Measurements from ENCODE around the gene OSBPL6. TPM values are rescaled to one million over a fixed set of nuclear protein-coding genes. Genes with fewer than 3 reads are reported as not detected.
"Not testable (repeated sequence)": the region's sequence is repeated elsewhere in the genome, so short reads cannot be mapped to it uniquely, and the experiment has no call there.

Gene OSBPL6
- total RNA-seq, 1 experiment from 2014 or later: 4.5 TPM

DNA sequence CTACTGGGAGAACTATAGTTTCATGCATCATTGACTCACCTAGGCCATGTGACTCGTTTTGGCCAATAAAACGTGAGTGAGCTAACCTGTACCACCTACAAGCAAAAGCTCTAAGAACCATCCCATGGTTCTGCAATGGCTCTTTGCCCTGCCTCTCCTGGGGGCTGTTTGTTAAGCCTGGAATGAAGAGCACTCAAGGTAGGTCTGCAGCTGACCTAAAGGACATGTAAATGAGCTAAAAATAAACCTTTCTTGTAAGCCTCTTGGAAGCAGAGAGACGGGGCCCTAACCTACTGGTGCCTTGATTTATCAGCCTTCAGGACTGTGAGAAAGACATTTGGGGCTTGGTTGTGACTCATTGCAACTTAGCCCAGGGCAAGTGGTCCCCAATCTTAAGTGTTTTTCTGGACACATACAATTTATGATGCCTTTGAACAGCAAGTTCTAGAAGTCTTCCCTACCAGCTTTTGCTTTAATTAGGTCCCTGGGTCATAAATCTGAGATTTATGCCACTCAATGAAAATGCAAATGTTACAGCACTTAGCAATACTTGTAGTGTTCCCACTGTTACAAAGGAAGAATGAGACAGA, 107.4 kb downstream of the OSBPL6 start:
- DNase-seq (ENCODE audit: low read depth): no peak

DNA sequence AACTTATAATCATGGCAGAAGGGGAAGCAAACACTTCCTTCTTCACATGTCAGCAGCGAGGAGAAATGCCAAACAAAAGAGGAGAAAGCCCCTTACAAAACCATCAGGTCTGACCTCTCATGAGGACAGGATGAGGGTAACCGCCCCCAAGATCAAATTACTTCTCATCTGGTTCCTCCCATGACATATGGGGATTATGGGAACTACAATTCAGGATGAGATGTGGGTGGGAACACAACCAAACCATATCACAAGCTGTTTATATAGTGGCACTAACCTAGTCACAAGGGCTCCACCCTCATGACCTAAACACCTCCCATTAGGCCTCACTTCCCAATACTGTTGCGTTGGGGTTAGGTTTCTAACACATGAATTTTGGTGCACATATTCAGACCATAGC, 110.0 kb downstream of the OSBPL6 start:
- DNase-seq (ENCODE audit: low read depth): no peak

DNA sequence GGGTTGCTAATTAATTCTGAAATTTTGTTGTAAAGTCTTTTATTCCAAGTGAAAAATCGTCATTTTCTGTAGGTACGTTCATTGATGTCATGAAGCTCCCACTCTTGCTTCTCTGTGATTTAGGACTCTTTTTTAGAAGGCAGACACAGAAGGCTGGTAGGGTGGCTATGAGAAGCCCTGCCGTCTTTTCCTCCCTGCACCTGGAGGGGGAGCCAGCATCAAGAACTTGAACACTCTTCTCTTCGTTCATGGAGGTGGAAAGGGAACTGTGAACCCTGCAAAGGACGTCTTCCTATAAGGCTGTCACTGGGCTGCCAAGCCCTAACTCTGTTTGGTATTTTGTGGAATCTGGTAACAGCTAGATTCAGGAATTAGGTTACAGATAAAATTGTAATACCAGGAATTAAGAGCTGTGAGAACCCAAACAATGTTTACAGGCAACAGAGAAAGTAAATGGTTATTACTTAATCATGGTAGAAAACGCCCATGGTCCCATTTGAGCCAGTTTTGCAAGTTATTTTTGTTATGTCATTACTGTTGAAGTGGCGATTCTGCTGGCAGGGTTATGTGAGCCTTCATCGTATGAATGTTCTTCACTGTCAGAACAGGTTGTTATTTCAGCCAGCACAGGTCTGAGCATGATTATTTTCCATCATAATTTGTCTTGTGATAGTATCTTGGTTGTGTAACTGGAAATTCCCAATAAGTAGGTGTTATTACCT, 112.2 kb downstream of the OSBPL6 start:
- DNase-seq (ENCODE audit: low read depth): peak; percentile 45

DNA sequence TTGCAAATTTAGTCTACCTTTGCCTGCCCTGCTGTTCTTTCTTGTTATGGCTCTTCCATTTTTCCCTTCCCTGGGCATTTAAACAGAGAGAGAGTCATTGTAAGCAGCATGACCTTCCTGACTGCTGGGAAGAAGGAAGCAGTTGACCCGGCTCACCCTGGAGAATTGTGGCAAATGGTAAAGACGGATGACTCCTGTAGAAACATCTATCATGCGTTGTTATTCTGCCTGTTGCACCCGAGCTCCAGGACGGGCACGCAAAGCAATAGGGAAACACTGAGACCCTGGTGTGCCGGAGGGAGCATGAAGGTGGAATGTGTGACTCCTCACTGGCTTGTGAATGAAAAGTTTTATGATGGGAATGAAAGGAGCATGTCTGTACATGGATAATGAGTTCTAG, 113.3 kb downstream of the OSBPL6 start:
- DNase-seq (ENCODE audit: low read depth): no peak

DNA sequence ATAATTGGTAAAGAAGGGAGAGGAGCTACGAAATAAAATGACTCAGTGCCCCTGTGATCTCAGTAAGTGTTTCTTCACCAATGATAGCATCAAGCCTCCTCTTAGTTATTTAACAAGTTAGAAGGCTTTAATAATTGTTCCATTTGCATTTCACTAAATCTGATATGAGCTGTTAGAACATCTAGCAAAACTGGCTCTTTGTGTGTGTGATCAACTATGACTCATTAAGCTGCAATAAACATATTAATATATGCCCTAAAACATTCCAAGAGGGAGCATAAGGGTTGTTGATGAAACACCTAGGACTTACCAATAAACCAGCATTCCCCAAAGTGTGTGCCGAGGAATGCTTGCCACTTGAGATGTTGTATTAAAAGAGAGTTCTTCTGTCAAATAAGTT, 115.2 kb downstream of the OSBPL6 start:
- no peak for DNase-seq (ENCODE audit: low read depth)

DNA sequence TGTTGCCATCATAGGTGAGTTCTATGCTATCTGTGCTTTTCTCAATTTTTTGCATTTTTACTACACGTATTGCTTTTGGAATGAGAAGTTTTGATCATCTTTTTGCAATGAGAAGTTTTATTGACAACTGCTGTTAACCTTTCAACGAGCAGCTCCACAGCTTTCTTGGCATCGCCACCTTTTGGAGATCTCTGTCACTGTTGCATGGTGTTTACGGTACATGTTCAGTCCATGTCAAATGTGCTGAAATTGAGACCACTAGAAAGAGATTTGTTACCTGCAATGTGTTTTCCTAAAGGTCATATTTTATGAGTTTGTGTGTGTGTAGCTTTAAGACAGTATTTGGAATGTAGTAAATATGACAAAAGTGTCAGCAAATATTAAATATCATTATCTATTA, 120.8 kb downstream of the OSBPL6 start:
- DNase-seq (ENCODE audit: low read depth): no peak

DNA sequence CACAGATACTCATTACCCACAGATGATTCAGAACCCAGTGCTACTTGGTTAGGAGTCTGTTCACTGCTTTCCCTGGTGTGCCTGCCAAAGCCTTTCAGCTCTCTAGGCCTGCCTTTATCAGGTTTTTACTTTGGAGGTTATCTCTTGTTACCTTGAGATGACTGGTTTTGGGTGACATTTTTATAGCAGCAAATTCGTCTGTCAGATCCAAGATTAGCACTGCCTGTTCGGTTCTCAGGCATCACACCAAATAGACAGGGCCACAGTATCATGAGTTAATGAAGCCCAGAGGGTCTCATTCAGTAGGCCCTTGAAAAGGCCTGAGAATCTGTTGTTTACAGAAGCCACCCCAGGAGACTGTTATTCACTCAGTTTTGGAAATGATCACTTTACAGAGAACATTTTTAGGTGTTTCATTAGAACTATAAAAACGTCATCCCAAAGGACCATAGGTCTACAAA, 121.2 kb downstream of the OSBPL6 start:
- DNase-seq (ENCODE audit: low read depth): no peak

DNA sequence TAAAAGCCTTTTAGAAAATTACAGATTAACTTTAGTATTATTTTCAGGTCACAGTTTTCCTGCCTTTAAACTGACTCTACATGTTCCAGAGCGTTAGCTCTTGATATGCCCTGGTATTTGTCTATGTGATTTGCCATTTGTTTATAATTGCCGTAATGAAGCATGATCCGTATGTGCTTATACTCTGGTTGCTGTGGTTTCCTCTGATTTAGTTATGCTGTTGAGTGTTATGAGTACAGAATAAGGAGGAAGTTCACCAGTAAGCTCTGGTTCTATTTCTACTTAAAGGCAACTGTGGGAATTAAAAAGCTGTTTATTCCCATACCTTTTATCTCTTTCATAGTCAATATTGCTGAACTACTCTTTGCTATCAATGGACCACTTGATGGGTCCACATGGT, 123.5 kb downstream of the OSBPL6 start:
- no peak for DNase-seq (ENCODE audit: low read depth)

DNA sequence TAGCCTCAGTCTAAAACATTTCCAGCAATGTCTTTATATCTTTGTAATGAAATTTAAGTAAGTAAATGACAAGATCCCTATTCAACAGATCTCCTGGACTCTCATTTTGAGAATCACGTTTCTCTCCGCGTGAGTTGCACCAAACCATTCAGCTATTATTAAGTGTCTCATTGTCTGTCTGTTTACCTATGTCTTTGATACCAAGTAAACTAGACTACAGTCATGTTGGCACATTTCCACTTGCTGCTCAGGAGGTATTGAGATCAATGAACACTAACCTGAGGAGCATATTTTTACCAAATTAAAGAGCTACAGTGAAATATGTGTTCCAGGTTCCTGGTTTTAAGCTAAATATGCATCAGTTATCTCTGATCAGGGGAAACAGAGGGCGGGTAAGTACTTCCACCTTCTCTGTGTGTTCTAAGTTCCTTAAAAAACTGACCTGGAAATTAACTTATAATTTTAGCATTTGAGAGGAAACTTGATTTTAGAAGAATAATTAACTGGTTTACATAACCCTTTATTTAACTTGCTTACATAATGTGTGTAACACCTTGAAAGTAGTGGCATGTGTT, 125.8 kb downstream of the OSBPL6 start:
- no peak for DNase-seq (ENCODE audit: low read depth)

DNA sequence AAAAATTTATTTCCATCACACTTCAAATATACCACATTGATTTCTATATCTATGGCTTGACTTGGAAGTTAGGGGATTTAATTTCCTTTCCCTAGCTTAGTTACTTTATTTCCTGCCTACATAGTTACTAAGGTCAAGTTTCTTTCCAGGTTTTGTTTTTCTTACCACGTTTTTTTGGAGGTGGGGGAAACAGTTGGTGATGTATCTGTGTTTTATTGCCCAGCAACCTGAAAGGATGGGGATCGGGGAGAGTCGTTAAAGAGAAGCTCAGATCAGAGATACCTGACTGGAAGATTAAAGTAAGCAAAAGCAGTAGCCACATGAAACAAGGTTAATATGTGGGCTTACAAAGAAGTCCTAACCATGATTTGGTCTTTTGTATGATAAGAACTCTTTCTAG, 127.8 kb downstream of the OSBPL6 start:
- DNase-seq (ENCODE audit: low read depth): no peak

DNA sequence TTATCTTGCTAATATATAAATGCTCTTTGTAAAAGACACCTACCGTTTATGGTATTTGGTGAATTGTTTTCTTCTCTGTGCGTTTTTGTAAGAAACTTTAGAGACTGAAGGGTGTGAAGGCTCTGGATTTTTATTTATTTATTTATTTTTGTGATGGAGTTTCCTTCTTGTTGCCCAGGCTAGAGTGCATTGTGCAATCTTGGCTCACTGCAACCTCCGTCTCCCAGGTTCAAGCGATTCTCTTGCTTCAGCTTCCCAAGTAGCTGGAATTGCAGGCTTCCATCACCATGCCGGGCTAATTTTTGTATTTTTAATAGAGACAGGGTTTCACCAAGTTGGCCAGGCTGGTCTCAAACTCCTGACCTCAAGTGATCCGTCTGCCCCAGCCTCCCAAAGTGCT, 129.0 kb downstream of the OSBPL6 start:
- DNase-seq (ENCODE audit: low read depth): not testable (repeated sequence)

DNA sequence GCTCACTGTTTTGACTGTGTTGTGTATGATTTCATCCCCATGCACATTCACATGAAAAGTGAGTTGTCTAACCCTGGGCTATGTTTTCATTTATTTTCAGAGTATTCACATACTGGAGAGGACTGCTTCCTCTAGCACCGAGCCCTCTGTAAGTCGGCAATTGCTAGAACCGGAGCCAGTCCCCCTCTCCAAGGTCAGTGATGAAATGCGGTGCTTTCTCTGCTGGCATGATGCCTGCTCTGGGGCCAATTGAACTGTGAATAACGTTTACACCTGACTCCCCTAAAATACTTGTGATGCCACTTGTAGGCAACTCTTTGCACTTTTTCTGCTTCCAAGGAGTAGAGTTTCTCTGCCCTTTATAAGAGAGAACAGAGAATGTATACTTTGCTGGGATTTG, 129.8 kb downstream of the OSBPL6 start:
- no peak for DNase-seq (ENCODE audit: low read depth)

DNA sequence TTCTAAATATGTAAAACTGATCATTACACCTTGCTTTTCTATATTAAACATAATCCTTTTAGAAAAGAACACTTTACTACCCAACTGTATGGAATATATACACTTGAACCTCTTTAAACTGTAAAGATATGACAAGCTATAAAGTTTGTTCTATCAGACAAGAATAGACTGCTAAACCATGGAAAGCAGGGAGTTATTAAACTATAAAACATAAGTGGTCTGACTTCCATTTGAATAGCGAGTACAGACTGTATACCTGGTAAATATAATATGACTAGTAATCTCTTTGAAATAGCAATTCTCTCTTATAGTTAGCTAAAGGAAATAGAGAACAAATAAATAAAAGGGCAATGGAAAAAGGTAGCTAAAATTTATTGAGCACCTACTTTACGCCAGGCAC, 131.0 kb downstream of the OSBPL6 start:
- DNase-seq (ENCODE audit: low read depth): no peak

DNA sequence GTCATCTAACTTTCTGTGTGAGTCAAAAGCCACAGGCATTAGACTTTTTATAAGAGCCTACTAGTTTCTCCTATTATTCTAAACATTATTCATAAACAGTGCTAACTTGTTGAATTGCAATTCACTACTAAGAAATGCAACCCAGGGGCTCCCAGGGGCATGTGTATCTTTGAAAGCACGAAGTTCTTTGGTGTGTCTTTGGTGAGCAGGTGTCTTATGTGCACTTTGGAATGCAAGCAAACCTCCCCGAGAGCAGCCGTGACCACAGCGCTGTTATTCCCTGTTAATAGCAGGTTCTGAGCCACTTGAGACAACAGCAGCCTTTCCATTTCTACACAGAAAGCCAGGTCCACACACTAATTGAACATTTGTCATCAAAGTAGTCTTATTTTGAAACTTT, 133.2 kb downstream of the OSBPL6 start:
- no peak for DNase-seq (ENCODE audit: low read depth)

DNA sequence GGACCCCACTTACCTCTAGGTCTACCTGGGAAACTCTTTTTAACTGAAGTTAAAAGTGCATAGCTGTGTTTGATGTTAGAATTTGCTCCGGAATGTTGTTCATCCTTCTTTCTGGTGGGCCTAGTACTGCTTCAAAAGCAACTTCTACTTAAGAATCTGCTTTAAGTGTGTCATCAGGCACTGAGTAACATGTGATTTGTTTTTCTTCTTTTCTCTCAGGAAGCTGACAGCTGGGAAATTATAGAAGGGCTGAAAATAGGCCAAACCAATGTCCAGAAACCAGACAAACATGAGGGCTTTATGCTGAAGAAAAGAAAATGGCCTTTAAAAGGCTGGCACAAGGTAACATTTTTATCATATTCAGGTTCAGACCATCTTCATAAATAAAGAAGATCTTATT, 133.7 kb downstream of the OSBPL6 start:
- DNase-seq (ENCODE audit: low read depth): no peak

DNA sequence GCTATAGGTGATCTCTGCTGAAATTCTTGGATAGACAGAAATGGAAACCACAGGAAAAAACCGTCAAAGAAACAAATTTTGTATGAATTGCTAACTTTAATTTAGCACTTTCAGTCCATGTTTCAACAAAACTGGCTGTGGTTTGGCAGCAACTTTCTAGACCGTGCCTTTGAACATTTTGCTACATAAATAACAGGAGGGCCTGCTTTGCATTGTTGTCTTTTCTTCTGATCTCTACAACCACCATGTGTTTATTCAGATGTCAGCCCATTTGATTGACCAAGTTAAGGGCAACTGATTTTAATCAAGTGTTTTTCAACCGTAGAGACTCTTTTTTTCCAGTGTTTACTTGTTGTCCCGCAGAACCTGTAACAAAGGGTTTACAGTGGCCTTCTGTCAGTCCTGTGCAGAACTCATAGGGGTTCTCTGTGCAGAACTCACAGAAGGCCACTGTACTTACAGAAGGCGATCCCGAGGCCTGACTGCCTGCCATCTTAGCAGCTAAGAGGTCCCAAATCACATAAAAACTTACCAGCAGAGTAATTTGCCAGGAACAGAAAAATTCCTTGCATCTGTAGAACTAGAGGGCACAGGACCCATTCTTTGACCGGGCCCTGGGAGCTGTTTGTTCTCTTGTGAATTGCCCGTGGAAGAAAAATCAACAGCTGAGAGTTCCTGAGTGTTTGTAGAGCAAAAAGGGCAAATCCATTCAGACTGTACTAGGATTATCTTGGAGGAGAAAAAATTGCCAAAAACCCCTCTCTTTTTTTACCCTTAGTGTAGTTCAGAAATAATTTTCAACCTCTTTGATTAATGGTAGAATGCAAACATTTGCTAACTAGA, 136.1 kb downstream of the OSBPL6 start:
- DNase-seq (ENCODE audit: low read depth): no peak

DNA sequence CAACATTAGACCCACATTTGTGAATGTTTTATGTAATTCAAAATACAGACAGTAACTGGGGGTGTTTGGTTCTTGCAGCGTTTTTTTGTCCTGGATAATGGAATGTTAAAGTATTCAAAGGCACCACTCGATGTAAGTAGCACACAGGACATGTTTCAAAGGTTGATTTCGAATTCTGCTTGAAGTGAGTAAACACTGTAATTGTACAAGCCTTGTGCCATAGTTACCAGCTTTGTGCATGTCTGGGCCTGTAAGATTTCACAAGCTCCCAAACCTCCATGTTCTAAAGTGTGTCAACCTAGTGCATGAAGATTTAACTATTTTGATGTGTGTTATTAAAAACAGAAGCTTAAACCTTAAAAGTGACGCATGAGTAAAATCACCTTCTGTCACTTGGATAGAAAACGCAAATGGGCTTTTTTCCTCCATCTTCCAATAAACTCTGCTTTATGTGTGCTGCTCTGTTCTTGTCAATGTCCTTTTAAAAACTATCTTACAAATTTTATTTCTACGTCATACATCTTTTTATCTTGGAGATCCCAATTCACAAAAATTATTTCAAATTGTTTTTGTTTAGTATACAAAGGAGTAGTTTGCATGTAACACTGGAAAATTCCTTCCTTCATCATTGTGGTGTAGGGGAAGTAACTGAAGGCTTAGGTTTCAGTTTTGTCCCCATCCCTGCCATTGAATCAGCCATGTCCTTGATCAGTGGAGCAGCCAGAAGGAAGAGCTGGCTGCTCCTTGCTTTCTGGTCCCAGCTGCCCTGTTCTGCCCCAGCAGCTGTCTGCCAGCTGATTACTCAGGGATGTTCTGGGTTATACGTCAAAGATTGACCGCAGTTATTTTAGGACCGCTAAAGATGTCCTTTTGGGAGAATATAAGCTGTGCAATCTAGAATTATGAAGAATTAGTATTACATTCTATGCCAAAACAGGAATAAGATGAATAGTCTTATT, 137.4 kb downstream of the OSBPL6 start:
- no peak for DNase-seq (ENCODE audit: low read depth)

DNA sequence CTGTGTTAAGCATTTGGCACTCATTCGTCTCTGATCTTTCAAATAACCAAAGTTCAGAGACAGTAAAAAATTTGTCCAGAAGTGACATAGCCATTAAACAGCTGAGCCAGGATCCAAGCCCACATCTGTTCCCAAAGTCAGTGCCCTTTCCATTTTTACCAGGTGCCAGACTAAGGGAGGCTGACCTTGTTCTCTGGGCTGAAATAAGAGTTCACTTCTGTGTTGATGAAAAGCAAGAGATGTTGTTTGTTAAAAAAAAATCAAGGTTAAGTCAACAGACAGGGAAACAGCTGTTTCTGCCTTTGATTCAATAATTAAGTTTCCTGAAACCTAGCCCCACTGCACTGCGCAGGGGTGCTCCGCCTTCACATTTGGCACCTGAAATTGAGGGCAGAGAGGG, 139.5 kb downstream of the OSBPL6 start:
- DNase-seq (ENCODE audit: low read depth): no peak

DNA sequence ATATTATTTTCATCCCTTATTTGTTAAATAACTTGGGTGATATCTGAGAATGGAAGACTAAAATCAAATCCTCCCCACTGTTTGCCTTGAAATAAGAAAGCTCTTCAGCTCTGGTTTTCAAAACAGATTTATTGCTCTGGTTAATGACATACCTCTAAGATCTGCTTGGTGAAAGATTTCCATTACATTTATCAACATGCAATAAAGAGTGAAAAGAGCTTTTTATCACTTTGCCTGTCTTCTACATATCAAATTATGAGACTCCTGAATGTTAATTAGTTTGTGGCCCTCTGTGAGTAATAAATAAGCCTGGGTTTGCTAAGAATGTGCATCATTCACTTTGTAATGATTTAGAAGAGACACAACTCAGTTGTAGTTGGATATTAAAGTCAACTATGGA, 140.9 kb downstream of the OSBPL6 start:
- DNase-seq (ENCODE audit: low read depth): no peak

DNA sequence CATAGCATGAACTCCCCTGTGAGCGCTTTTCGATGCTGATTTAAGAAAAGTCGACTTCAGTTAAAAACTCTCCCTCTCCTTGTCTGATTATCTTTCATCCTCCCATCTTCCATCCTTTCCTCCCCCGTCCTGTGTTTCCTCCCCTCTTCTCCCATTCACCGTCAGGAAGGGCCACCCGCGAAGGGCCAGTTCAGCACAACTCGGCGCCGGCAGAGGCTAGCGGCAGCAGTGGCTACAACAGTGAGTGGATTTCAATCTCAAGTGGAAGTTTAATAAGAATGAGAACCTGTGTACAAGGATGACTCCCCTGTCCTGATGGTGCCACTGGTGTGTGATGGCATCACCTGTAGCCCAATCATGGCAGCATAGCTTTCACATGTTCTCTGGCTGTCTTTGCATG, 149.8 kb downstream of the OSBPL6 start:
- DNase-seq (ENCODE audit: low read depth): no peak

DNA sequence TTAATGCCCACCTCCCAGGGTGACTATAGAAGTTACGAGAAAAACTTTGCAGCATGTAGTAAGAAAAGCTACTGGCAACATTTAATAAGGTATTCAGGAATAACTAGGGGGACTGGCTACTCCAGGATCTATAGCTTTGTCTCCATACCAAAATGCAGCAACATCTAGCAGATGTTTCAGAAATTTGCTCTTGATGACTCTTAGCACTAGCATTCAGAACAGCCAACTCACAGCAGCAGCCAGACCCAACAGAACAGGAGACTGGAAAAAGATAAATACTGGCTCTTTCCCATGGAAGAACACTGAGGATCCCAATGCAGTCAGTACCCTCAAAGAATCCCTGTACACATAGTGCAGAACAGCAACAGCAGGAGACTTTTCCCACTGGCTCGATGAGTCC, 151.6 kb downstream of the OSBPL6 start:
- no peak for DNase-seq (ENCODE audit: low read depth)
